ENCODE measurements around the gene HTRA3.
"Not testable (repeated sequence)": the region's sequence is repeated elsewhere in the genome, so short reads cannot be mapped to it uniquely, and the experiment has no call there.

Gene HTRA3

DNA sequence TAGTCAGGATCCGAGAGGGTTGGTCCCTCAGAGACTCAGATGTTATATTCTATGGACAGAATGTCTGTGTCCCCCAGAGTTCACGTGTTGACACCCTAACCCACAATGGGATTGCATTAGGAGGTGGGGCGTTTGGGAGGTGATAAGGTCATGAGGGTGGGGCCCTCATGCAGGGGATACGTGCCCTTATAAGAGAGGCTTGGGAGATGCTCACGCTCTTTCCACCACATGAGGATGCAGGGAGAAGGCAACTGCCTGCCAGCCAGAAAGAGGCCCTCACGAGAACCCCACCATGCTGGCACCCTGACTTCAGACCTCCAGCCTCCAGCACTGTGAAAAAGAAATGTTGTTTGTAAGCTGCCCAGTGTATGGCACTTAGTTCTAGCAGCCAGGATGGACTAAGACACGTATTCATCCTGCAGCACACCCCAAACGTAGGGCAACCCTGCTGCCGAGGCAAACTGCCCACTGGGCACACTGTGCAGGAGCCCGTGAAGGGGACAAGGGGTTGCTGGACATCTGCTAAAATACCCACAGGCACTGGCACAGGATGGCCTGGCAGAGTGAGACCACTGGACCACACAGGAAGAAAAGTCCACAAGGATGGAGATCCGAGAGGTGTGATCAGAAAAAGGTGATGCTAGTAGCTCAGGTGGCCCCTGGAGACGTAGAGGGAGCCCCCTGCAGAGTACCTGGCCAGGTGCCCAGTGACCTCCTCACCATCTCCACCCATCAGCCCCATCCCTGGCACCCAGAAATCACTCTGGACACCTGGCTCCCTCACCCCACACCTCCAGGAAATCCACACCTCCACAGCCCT is 62.7 kb downstream of the HTRA3 start:
- H3K4me3 ChIP-seq: no peak overlapping the region
- no peak overlapping the region for H3K27ac ChIP-seq

GRCh38 chr4:8332891-8333331 is 63.4 kb downstream of the HTRA3 start:
- H3K27ac ChIP-seq: no peak overlapping the region

DNA sequence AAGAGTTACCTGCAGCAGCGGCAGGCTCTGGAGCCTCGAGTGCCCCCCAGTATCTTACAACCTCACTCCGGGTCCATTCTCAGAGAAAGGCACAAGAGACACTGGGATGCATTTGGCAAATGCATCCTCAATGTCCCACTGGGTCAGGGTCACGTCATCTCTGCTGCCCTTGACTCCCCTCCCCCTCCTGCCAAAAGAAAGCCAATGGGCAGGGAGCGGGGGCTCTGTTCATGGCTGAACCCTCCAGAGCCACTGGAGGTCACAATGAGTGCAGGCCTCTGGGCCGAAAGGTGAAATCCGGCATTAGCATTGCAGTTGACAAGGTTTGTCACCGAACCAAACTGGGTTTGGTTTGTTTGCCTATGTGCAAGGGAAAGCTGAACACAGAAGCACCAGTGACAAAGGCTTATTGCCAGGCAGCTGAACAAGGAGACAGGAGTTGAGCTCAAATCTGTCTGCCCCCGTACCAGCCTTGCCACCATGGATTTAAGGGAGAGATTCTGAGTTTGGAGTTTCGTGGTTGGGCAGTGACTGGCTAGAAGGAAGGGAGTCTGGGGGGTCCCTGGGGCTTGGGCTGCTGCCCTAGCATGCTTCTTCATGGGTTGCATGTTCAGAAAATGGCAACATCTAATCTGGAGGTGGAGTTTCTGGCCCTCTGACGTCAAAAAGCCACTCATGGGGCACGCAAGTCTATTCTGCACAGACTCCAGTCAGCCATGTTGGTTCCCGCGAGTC is 64.3 kb downstream of the HTRA3 start:
- no peak overlapping the region for H3K4me3 ChIP-seq
- no peak overlapping the region for H3K27ac ChIP-seq

More at GRCh38 chr4:8332891-8333331, 63.4 kb downstream of the HTRA3 start:
- H3K4me3 ChIP-seq: no peak overlapping the region

DNA sequence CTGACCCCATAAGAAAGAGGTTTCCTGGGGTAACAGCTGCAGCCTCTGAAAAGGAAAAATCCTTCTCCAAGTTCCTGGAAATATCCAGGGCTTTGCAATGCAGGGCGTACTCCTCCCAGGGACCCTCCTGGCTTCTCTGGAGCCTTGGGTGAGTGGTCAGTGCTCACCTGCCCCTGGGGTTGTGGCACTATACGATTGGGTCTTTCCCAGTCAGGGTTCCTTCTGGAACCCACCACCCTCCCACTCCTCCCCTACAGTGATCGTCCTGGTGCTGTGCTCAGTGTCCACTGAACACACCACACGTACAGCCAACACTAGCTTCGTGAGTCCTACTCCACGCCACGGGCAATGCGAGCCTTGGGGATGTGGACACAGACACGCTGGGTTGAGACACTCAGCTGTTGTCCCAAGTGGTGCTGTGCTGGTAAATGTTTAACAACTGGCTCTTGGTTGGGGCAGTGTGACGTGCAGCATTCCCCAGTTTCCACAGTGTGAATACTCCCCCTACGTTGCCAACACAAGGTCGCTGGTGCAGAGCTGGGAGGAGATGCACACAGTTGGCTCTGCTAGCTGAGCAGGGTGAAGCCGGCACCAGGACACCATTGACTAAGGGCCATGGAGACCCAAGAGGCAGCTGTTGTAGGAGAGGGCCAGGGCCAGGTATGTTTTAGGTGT is 65.4 kb downstream of the HTRA3 start:
- H3K4me3 ChIP-seq: no peak overlapping the region

DNA sequence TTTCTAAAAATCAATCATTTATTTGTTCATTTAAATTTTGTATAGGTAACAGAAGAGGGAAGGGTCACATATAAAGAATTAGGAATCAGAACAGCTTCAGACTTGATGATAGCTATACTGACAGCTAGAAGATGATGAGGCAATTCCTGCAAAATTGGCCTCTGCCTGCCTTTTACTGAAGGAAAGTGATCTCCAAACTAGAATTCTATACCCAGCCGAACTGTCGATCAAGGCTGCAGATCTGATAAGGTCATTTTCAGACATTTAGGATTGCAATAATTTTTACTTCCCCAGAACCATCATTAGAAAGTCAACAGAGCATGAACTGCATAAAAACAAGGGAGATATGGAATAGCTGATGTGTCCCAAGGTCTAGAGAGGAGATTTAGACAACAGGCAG is 66.3 kb downstream of the HTRA3 start:
- H3K27ac ChIP-seq: no peak overlapping the region
- H3K4me3 ChIP-seq: no peak overlapping the region

More for the DNA sequence above, 65.4 kb downstream of the HTRA3 start:
- H3K27ac ChIP-seq: no peak overlapping the region

DNA sequence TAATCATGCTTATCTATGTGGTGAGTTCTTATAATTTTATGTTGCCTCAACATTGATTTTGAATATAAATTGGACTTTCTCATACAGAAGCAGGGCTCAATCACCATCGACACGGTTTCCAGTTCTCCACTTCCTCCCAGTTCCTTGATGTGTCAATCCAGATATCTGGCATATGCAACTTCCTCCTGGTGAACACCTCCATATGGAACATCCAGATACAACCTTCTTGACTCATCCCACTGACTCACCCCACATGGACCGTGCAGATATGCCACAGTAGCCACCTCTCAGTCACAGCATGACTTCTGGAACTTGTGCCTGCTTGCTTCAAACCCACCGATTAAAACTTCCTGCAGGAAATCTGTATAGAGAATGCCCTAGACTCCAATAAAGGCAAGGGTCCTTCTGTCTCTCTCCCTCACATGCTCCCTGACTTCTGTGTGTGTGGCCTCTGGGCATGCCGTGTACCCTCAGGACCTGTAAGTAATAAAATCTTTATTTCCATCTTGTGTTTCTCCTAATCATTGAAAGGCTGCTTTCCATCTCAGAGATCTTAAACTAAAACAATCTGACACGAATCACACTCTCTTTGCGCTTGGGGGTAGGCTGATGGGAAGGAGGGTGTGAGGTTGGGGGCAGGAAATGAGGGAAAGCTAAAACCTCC is 67.0 kb downstream of the HTRA3 start:
- no peak overlapping the region for H3K27ac ChIP-seq
- no peak overlapping the region for H3K4me3 ChIP-seq

DNA sequence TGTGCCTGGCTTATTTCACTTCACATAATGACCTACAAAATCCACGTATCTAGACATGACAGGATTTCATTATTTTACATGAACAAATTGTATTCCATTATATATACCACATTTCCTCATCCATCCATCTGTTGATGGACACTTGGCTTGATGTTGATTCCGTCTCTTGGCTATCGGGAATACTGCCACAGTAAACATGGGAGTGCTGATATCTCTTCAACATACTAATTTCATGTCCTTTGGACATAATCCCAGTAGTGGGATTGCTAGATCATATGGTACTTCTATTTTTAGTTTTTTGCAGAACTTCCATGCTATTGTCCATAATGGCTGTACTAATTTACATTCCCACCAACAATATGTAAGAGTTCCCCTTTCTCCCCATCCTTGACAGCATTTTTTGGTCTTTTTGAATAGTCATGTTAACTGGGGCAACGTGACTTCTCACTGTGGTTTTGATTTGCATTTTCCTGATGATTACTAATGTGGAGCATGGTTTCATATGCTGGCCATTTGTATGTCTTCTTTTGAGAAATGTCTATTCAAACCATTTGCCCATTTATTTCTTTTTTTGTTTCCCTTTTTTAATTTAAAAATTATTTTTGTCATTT is 68.9 kb downstream of the HTRA3 start:
- H3K4me3 ChIP-seq: no peak overlapping the region
- no peak overlapping the region for H3K27ac ChIP-seq

- Histone ChIP-seq H3K4me3 (no peak overlapping the region), H3K27ac (peak overlapping the region in 7 of 21 experiments; percentile 6 to 53 (median 24))
Measured at GRCh38 chr4:8340781-8341241, 71.3 kb downstream of the HTRA3 start.

GRCh38 chr4:8341281-8341680 is 71.7 kb downstream of the HTRA3 start:
- peak overlapping the region in 6 of 21 experiments; percentile 6 to 66 (median 45) for H3K27ac ChIP-seq
- not testable (repeated sequence) for H3K4me3 ChIP-seq

DNA sequence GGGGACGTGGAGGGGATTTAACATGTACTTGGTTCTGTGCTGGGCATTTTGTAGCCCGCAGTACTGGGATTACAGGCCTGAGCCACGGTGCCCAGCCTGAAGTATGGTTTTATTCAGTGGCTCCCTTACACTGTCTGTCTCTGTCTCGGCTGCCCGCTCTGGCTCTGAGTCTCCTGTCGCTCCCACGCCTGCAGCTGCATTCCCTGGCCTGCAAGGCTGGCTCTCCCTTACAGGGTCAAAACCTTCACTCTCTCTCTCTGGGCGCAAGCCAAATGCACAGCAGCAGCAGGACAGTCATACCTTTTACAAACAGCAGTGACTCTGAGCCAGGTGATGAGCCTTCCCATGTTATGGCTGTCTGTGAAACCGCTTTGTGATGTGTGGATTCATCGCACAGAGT is 72.1 kb downstream of the HTRA3 start:
- H3K27ac ChIP-seq: peak overlapping the region in 6 of 21 experiments; percentile 6 to 66 (median 45)

DNA sequence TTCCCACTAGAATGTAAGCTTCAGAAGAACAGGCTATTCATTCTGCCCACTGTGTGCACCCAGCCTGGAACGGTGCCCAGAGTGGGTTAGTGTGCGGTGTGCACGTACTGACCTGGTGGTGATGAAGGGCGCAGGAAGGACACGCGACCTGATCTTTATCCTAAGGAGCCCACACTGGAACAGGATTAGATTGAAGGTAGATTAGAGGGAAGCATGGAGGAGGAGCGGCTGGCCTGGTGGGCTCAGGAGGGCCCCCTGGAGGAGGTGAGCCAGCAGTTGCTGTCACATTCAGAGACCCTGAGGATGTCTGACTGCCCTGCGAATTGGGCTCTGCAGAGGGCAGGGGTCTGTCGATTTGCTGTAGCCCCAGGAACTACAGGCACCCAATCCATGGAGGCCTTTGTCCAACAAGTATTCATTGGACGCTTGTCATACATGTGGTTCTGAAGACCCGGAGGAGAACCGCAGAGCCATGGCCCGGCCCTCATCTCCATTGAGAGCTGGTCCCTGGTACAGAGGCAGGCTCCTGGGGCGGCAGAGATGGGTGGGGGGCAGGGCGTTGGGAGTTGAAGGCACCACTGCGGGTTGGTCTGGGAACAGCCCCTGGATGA is 73.2 kb downstream of the HTRA3 start:
- no peak overlapping the region for H3K4me3 ChIP-seq
- peak overlapping the region in 2 of 21 experiments; percentile 12 to 32 for H3K27ac ChIP-seq

More for the DNA sequence above, 72.1 kb downstream of the HTRA3 start:
- no peak overlapping the region for H3K4me3 ChIP-seq

GRCh38 chr4:8343262-8343966 is 73.9 kb downstream of the HTRA3 start:
- peak overlapping the region in 3 of 21 experiments; percentile 2 to 32 (median 12) for H3K27ac ChIP-seq
- no peak overlapping the region for H3K4me3 ChIP-seq

- no peak overlapping the region for H3K4me3 ChIP-seq
- H3K27ac ChIP-seq: peak overlapping the region in 2 of 21 experiments; percentile 2 to 12
Measured at GRCh38 chr4:8343967-8344331, 74.4 kb downstream of the HTRA3 start.

GRCh38 chr4:8344377-8344776 is 74.8 kb downstream of the HTRA3 start:
- Histone ChIP-seq H3K27ac (no peak overlapping the region), H3K4me3 (no peak overlapping the region)

DNA sequence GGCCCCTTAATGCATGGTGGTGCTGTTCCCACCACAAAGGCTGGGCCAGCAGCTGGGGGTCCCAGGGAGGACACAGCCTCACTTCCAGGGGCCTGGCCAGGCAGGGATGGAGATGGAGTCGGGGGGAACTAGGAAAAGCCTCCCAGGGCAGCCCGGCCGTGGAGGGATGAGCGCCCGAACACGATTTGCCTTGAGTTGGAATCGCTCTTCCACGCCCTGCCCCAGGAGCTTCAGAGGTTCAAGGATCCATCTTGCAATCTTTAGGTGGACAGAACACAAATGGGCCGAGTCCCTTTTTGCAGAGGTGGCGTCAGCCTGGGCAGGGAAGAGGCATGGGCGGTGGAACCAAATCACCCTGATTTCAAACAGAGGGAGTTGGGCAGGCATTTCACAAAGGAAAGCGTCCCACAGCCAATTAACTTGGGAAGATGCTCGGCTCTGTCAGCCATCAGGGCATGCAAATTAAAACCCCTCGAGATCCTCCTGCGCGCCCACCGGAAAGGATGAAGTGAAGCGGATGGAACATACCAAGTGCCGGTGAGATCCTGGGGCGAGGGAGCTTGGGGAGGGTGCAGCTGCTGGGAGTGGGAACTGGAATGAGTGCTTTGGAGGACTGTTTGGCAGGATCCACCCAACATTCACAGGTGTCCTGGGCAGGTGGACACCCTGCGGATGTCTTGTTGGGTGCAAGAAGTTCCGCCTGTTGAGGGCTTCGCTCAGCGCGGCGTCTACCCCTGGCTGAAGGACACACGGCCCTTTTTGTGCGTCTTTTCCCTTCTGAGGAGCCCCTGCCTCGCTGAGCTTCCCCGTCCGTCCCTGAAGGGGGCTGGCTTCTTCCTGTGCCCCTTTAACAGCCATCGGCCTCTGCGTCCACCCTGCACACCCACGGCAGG is 75.7 kb downstream of the HTRA3 start:
- Histone ChIP-seq H3K27ac (no peak overlapping the region), H3K4me3 (no peak overlapping the region)

DNA sequence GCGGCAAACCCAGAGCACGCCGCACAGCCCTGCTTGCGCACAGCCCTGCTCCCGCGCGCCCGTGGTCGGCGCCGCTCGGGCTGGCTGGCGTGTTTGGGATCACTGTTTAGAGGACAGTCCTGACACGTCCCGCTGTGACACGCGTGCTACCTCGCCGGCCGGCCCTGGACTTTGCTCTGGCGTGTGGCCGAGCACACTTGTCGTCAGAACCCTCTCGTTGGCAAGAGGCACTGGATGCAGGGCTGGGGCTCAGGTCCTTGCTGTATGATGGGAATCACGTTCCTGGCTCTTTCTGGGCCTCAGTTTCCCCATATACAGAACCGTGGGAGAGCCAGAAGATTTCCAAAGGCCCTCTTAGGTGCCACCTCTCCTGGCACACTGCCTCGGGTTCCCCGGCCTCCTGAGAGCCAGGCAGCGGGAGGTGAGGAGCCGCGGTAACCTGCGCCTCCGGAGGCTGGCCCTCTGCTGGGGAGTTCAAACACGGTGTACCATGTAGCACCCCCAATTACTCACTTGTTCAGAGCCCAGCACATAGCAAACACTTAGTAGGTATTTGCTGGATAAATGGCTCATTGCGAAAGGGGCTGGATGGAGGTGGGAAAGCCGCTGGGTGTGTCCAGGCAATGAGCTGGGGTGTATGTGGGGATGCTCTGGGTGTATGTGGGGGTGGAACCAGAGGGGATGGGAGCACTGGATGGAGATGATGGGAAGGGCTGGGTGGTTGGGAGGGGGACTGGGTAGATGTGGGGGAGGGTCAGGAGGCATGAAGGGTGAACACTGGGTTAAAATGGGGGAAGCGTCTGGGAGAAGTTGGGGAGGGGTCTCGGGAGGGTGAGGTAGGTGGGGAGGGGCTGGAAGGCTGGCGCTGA is 76.6 kb downstream of the HTRA3 start:
- H3K4me3 ChIP-seq: no peak overlapping the region
- no peak overlapping the region for H3K27ac ChIP-seq

All from skin epidermis (tissue), 12 donors.